HCT116 (cell line): ENCODE measurements around the gene PPFIBP1. TPM values are rescaled to one million over a fixed set of nuclear protein-coding genes. Genes with fewer than 3 reads are reported as not detected.

Experiments used
- ATAC-seq: fragments of 200-7000 bp; cut with Tn5 transposase; 2 replicates; pipeline ENCODE4 v1.9.1; 2020; ENCODE audit warnings: mild to moderate bottlenecking, moderate library complexity
- BruUV-seq: library from RNA; stranded (reverse); fragments of 400-500 nt; replicated peaks from 2 replicates; lab custom pipeline; 2021; lab: Mats Ljungman, UMichigan
- CTCF ChIA-PET: fragments of 300-600 bp; sonication (Branson Sonifier 250); formaldehyde crosslinking; loops from one replicate; lab custom pipeline; 2021; ENCODE audit warnings: antibody characterized with exemption; lab: Charles Lee
- POLR2A ChIA-PET: fragments of 300-600, 350-600 bp; sonication (Branson Sonifier 250); formaldehyde crosslinking; loops from one replicate; lab custom pipeline; 2021; ENCODE audit warnings: antibody characterized with exemption; lab: Charles Lee
- RAD21 ChIA-PET, 2 experiments: fragments of 300-600 bp; sonication (Branson Sonifier 250); formaldehyde crosslinking; loops; one replicate each; lab custom pipeline; 2023; ENCODE audit warnings: low total read pairs in 2 of 2; ENCODE audit not compliant: uncharacterized antibody in 2 of 2, unreplicated experiment in 2 of 2, low non-redundant PET in 1 of 2; lab: Charles Lee
- DNase-seq: peaks from one replicate; pipeline ENCODE4 v3.0.0-alpha.2; 2010; ENCODE audit warnings: low read depth, low spot score
- H2AFZ ChIP-seq: fragments of 200-600 bp; shearing (Covaris generic), sonication (generic); 2 replicates; pipeline ENCODE4 v1.6.1; 2017; ENCODE audit warnings: low read depth, mixed run types, mixed read lengths, antibody characterized with exemption, low read length; ENCODE audit not compliant: poor library complexity, severe bottlenecking
- H3K27ac ChIP-seq: 2 replicates; pipeline ENCODE4 v1.5.1; 2012; ENCODE audit warnings: low read depth, low read length
- H3K27me3 ChIP-seq: fragments of 200-600 bp; sonication (generic); 2 replicates; pipeline ENCODE4 v1.6.1; 2016; ENCODE audit warnings: mixed run types, low read length, mixed read lengths; ENCODE audit not compliant: insufficient read depth
- H3K36me3 ChIP-seq, 2 experiments: fragments of 200-500 bp in 1 of 2; fragments of 200-600 bp in 1 of 2; sonication (Bioruptor generic) in 1 of 2; sonication (generic) in 1 of 2; 2 replicates each; pipeline versions ENCODE4 v1.5.1 to v1.6.1; 2014 to 2016; ENCODE audit warnings: low read length in 2 of 2, inconsistent platforms in 1 of 2, mixed read lengths in 1 of 2, mixed run types in 1 of 2; ENCODE audit not compliant: insufficient read depth in 2 of 2, control insufficient read depth in 1 of 2
- H3K4me1 ChIP-seq, 2 experiments: fragments of 200-600 bp in 1 of 2; sonication (generic) in 1 of 2; 2 replicates each; pipeline versions ENCODE4 v1.5.1 to v1.6.1; 2012 to 2017; ENCODE audit warnings: low read length in 2 of 2, inconsistent platforms in 1 of 2, mild to moderate bottlenecking in 1 of 2, mixed read lengths in 1 of 2, mixed run types in 1 of 2, moderate library complexity in 1 of 2; ENCODE audit not compliant: insufficient read depth in 2 of 2, control insufficient read depth in 1 of 2
- H3K4me2 ChIP-seq: fragments of 200-600 bp; sonication (generic); 2 replicates; pipeline ENCODE4 v1.6.1; 2017; ENCODE audit warnings: mixed run types, low read length, mixed read lengths
- H3K4me3 ChIP-seq, 2 experiments: fragments of 200-600 bp in 1 of 2; sonication (generic) in 1 of 2; replicated peaks in 1 of 2; 2 replicates each; pipeline ENCODE4 v1.5.1; 2011 to 2016; ENCODE audit warnings: low read length in 2 of 2, control low read depth in 1 of 2, low read depth in 1 of 2, mild to moderate bottlenecking in 1 of 2, mixed read lengths in 1 of 2, mixed run types in 1 of 2
- H3K79me2 ChIP-seq: fragments of 200-600 bp; sonication (generic); 2 replicates; pipeline ENCODE4 v1.6.1; 2017; ENCODE audit warnings: mild to moderate bottlenecking, mixed run types, low read length, moderate library complexity, mixed read lengths; ENCODE audit not compliant: insufficient read depth
- H3K9ac ChIP-seq: fragments of 200-600 bp; sonication (generic); 2 replicates; pipeline ENCODE4 v1.6.1; 2016; ENCODE audit warnings: low read length, mixed read lengths
- H3K9me2 ChIP-seq: fragments of 200-600 bp; sonication (generic), shearing (Covaris generic); 2 replicates; pipeline ENCODE4 v1.6.1; 2017; ENCODE audit warnings: mixed run types, mild to moderate bottlenecking, moderate library complexity; ENCODE audit not compliant: insufficient read depth
- H3K9me3 ChIP-seq, 2 experiments: fragments of 200-500 bp in 1 of 2; fragments of 200-600 bp in 1 of 2; sonication (Bioruptor generic) in 1 of 2; sonication (generic) in 1 of 2; 2 replicates each; pipeline ENCODE4 v1.6.1; 2014 to 2017; ENCODE audit warnings: low read length in 2 of 2, mixed read lengths in 2 of 2, inconsistent platforms in 1 of 2, low read depth in 1 of 2, mild to moderate bottlenecking in 1 of 2, mixed run types in 1 of 2, moderate library complexity in 1 of 2; ENCODE audit not compliant: control insufficient read depth in 1 of 2, insufficient read depth in 1 of 2
- H4K20me1 ChIP-seq: fragments of 200-600 bp; sonication (generic), shearing (Covaris generic); 2 replicates; pipeline ENCODE4 v1.6.1; 2017; ENCODE audit warnings: mixed run types, mild to moderate bottlenecking, moderate library complexity; ENCODE audit not compliant: insufficient read depth
- CBX3 ChIP-seq: IDR thresholded peaks from 2 replicates; pipeline ENCODE4 v1.6.1; 2012; ENCODE audit warnings: low read depth
- CEBPB ChIP-seq: IDR thresholded peaks from 2 replicates; pipeline ENCODE4 v1.6.1; 2012; ENCODE audit warnings: low read depth
- EGR1 ChIP-seq: IDR thresholded peaks from 2 replicates; pipeline ENCODE4 v1.6.1; 2012; ENCODE audit warnings: low read depth
- ELF1 ChIP-seq: IDR thresholded peaks from 2 replicates; pipeline ENCODE4 v1.6.1; 2012; ENCODE audit warnings: low read depth, borderline replicate concordance
- EZH2 ChIP-seq: fragments of 200-600 bp; sonication (generic); IDR thresholded peaks from 2 replicates; pipeline ENCODE4 v1.6.1; 2017; ENCODE audit warnings: antibody characterized with exemption, mixed run types
- EZH2phosphoT487 ChIP-seq: fragments of 200-600 bp; IDR thresholded peaks from 2 replicates; pipeline ENCODE4 v1.6.1; 2018; ENCODE audit warnings: antibody characterized with exemption, borderline replicate concordance
- JUND ChIP-seq: IDR thresholded peaks from 2 replicates; pipeline ENCODE4 v1.6.1; 2012
- POLR2AphosphoS5 ChIP-seq: IDR thresholded peaks from 2 replicates; pipeline ENCODE4 v1.6.1; 2011; ENCODE audit warnings: mild to moderate bottlenecking, low read depth, low read length, moderate library complexity
- RAD21 ChIP-seq: IDR thresholded peaks from 2 replicates; pipeline ENCODE4 v1.6.1; 2012; ENCODE audit warnings: low read depth, mild to moderate bottlenecking
- SIN3A ChIP-seq: IDR thresholded peaks from 2 replicates; pipeline ENCODE4 v1.6.1; 2012; ENCODE audit warnings: low read depth
- SRF ChIP-seq: IDR thresholded peaks from 2 replicates; pipeline ENCODE4 v1.6.1; 2012; ENCODE audit warnings: low read depth
- YY1 ChIP-seq: IDR thresholded peaks from 2 replicates; pipeline ENCODE4 v1.6.1; 2011; ENCODE audit warnings: low read length, low read depth, moderate library complexity, mild to moderate bottlenecking; ENCODE audit not compliant: insufficient replicate concordance; ENCODE audit errors: extremely low read depth
- ZBTB33 ChIP-seq: IDR thresholded peaks from 2 replicates; pipeline ENCODE4 v1.6.1; 2011; ENCODE audit warnings: mild to moderate bottlenecking, low read length, moderate library complexity; ENCODE audit not compliant: insufficient replicate concordance; ENCODE audit errors: extremely low read depth
- ZFX ChIP-seq: fragments of 450-650 bp; IDR thresholded peaks from 2 replicates; pipeline ENCODE4 v1.6.1; 2017
- ZNF274 ChIP-seq: fragments of 200-500 bp; sonication (Bioruptor generic); IDR thresholded peaks from 2 replicates; pipeline ENCODE4 v1.6.1; 2014; ENCODE audit warnings: mild to moderate bottlenecking, low read depth, low read length, inconsistent platforms
- intact Hi-C: fragments of 100-400 bp; cut with micrococcal nuclease; formaldehyde crosslinking; loops from 2 replicates; pipeline ENCODE4 v1.10.0; 2022
- total RNA-seq: library from RNA; stranded (reverse); gene quantifications from one replicate; pipeline ENCODE4 v1.2.1, GENCODE V29; 2021; ENCODE audit not compliant: unreplicated experiment
- TF ChIP-seq, protein P1 (sequence below): IDR thresholded peaks from 2 replicates; pipeline ENCODE4 v1.6.1; 2012

PPFIBP1 gene
- total RNA-seq, 1 experiment from 2014 or later = 102 TPM

DNA sequence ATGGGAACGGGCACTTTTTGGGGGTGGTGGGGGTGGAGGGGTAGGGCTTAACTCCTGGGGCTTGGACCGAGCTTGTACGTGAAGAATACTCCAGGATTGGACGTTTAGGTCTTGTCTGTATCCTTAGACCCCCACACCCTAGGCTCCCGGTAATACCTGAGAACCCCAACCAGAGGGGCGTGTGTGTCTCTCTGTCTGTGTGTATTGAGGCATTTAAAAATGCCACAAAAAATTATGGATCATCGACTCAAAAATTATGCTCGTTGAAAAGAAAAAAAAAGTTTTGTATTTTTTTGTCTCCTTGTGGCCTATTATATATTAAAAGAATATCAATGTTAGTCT is 459 bp downstream of the PPFIBP1 start:
- CTCF ChIA-PET = no interaction called here
- Histone ChIP-seq H3K36me3 (no peaks in the 10 kb centered on the region), H2AFZ (no peak overlapping the region), H3K27me3 (no peaks in the 10 kb centered on the region), H3K79me2 (peaks cover 51% of the 10 kb centered on the region), H3K9me3 (no peaks in the 10 kb centered on the region), H4K20me1 (no peaks in the 10 kb centered on the region), H3K9me2 (no peaks in the 10 kb centered on the region), H3K4me1 (peaks cover 9 to 31% of the 10 kb centered on the region in 2 experiments), H3K4me2 (peak overlapping the region; percentile 79), H3K27ac (peak overlapping the region; percentile 83), H3K9ac (peak overlapping the region; percentile 71), H3K4me3 (peak overlapping the region; percentile 61 to 86)
- no TSS peak for BruUV-seq
- ATAC-seq = no peak
- POLR2A ChIA-PET = interaction anchor here (1.2 to 1.7 kb wide), 6 partner anchors 11 to 110 kb away, joined by 3 to 10 read pairs (median 6); no protein-coding TSS in a partner anchor
- TF ChIP-seq EZH2phosphoT487 (no peak), ZFX (no peak), CEBPB (no peak), SIN3A (no peak), RAD21 (no peak), EGR1 (no peak), POLR2AphosphoS5 (no peak), ZBTB33 (no peak), YY1 (no peak), EZH2 (no peak), SRF (no peak), ZNF274 (no peak), CBX3 (no peak), JUND (no peak), ELF1 (no peak)
- TF ChIP-seq, protein P1, sequence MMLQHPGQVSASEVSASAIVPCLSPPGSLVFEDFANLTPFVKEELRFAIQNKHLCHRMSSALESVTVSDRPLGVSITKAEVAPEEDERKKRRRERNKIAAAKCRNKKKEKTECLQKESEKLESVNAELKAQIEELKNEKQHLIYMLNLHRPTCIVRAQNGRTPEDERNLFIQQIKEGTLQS = no peak
- intact Hi-C loops = loop anchor here (2.0 kb wide), 2 partner anchors 24 to 110 kb away; no protein-coding TSS in a partner anchor
- RAD21 ChIA-PET = interaction anchor here (0.5 to 0.8 kb wide), 4 partner anchors 25 to 500 kb away, joined by 3 to 4 read pairs (median 4); no protein-coding TSS in a partner anchor
- DNase-seq = no peak
